Skeletal muscle tissue (tissue), 4 donors: Measurements from ENCODE around the gene RAET1L. TPM values are rescaled to one million over a fixed set of nuclear protein-coding genes. Genes with fewer than 3 reads are reported as not detected.
"Not testable (repeated sequence)": the region's sequence is repeated elsewhere in the genome, so short reads cannot be mapped to it uniquely, and the experiment has no call there.

Experiments
- H3K27ac ChIP-seq: one replicate; pipeline ENCODE4 v1.7.0; 2013; ENCODE audit warnings: mild to moderate bottlenecking, low read depth, low read length, inconsistent platforms
- H3K27me3 ChIP-seq, 3 donors: one replicate each; pipeline ENCODE4 v1.7.0; 2013; ENCODE audit warnings: low read length in 3 of 3; ENCODE audit not compliant: control insufficient read depth in 3 of 3, insufficient read depth in 3 of 3
- H3K36me3 ChIP-seq, 3 donors: one replicate each; pipeline ENCODE4 v1.7.0; 2013; ENCODE audit warnings: low read length in 3 of 3; ENCODE audit not compliant: control insufficient read depth in 3 of 3, insufficient read depth in 3 of 3
- H3K4me1 ChIP-seq, 3 donors: one replicate each; pipeline ENCODE4 v1.7.0; 2013; ENCODE audit warnings: low read length in 3 of 3, mild to moderate bottlenecking in 3 of 3; ENCODE audit not compliant: control insufficient read depth in 3 of 3, insufficient read depth in 3 of 3
- H3K4me3 ChIP-seq, 3 donors: one replicate each; pipeline ENCODE4 v1.7.0; 2013; ENCODE audit warnings: low read length in 3 of 3
- H3K9ac ChIP-seq, 3 donors: one replicate each; pipeline ENCODE4 v1.7.0; 2013; ENCODE audit warnings: low read length in 3 of 3, mild to moderate bottlenecking in 3 of 3, moderate library complexity in 2 of 3, low read depth in 1 of 3
- H3K9me3 ChIP-seq, 3 donors: one replicate each; pipeline ENCODE4 v1.7.0; 2013; ENCODE audit warnings: low read length in 3 of 3; ENCODE audit not compliant: control insufficient read depth in 3 of 3
- total RNA-seq: library from RNA; depleted of rRNA; stranded (reverse); fragments of >200 nt; gene quantifications from one replicate; pipeline ENCODE4 v1.2.3, GENCODE V29; 2014
- donor health status: Osteomylitis.

The RAET1L gene
- total RNA-seq, 1 donor from 2014 or later, result not detected

- no peak overlapping the region for H3K27ac ChIP-seq
- H3K9me3 ChIP-seq, result no peaks in the 10 kb centered on the region
- H3K36me3 ChIP-seq, result no peaks in the 10 kb centered on the region
- peaks cover 3 to 6% (median 6%) of the 10 kb centered on the region in 3 donors for H3K4me1 ChIP-seq
- H3K27me3 ChIP-seq, result peaks cover 2 to 5% (median 3%) of the 10 kb centered on the region in 3 donors
- H3K9ac ChIP-seq, result no peak overlapping the region
- H3K4me3 ChIP-seq, result no peak overlapping the region
These were observed 38.3 kb upstream of the RAET1L start for GRCh38 chr6:150063640-150064039.

- not testable (repeated sequence) for H3K27me3 ChIP-seq, H3K4me1 ChIP-seq, H3K36me3 ChIP-seq, H3K4me3 ChIP-seq, H3K9me3 ChIP-seq, H3K9ac ChIP-seq, H3K27ac ChIP-seq
These were observed 34.6 kb upstream of the RAET1L start for GRCh38 chr6:150059973-150060372.

GRCh38 chr6:150058986-150059385, 33.7 kb upstream of the RAET1L start:
- Histone ChIP-seq H3K27me3 (peaks cover 3 to 6% (median 4%) of the 10 kb centered on the region in 3 donors), H3K4me1 (no peaks in the 10 kb centered on the region), H3K36me3 (no peaks in the 10 kb centered on the region), H3K27ac (no peak overlapping the region), H3K9ac (no peak overlapping the region), H3K4me3 (no peak overlapping the region), H3K9me3 (no peaks in the 10 kb centered on the region)

GRCh38 chr6:150058231-150058792, 33.0 kb upstream of the RAET1L start:
- Histone ChIP-seq H3K27ac (no peak overlapping the region), H3K36me3 (no peaks in the 10 kb centered on the region), H3K9me3 (no peaks in the 10 kb centered on the region), H3K4me1 (no peaks in the 10 kb centered on the region), H3K27me3 (peaks cover 8 to 13% (median 10%) of the 10 kb centered on the region in 3 donors), H3K4me3 (no peak overlapping the region), H3K9ac (no peak overlapping the region)

GRCh38 chr6:150057501-150057951, 32.2 kb upstream of the RAET1L start:
- peaks cover 15 to 19% (median 15%) of the 10 kb centered on the region in 3 donors for H3K27me3 ChIP-seq
- no peaks in the 10 kb centered on the region for H3K36me3 ChIP-seq
- H3K4me3 ChIP-seq, result no peak overlapping the region
- H3K9ac ChIP-seq, result no peak overlapping the region
- no peaks in the 10 kb centered on the region for H3K4me1 ChIP-seq
- no peak overlapping the region for H3K27ac ChIP-seq
- no peaks in the 10 kb centered on the region for H3K9me3 ChIP-seq

- Histone ChIP-seq H3K4me1 (no peaks in the 10 kb centered on the region), H3K9me3 (no peaks in the 10 kb centered on the region), H3K27me3 (peaks cover 15 to 23% (median 21%) of the 10 kb centered on the region in 3 donors), H3K27ac (no peak overlapping the region), H3K36me3 (no peaks in the 10 kb centered on the region), H3K4me3 (no peak overlapping the region), H3K9ac (no peak overlapping the region)
These were observed 31.6 kb upstream of the RAET1L start for GRCh38 chr6:150056916-150057315.

GRCh38 chr6:150056156-150056555, 30.8 kb upstream of the RAET1L start:
- no peak overlapping the region for H3K27ac ChIP-seq
- no peaks in the 10 kb centered on the region for H3K4me1 ChIP-seq
- H3K9ac ChIP-seq, result no peak overlapping the region
- no peaks in the 10 kb centered on the region for H3K9me3 ChIP-seq
- no peaks in the 10 kb centered on the region for H3K36me3 ChIP-seq
- peaks cover 17 to 25% (median 23%) of the 10 kb centered on the region in 3 donors for H3K27me3 ChIP-seq
- H3K4me3 ChIP-seq, result no peak overlapping the region

- Histone ChIP-seq H3K4me1 (no peaks in the 10 kb centered on the region), H3K36me3 (no peaks in the 10 kb centered on the region), H3K27ac (no peak overlapping the region), H3K4me3 (no peak overlapping the region), H3K27me3 (peaks cover 17 to 26% (median 25%) of the 10 kb centered on the region in 3 donors), H3K9me3 (no peaks in the 10 kb centered on the region), H3K9ac (no peak overlapping the region)
These were observed 29.8 kb upstream of the RAET1L start for GRCh38 chr6:150055131-150055530.

GRCh38 chr6:150053450-150053849, 28.1 kb upstream of the RAET1L start:
- Histone ChIP-seq H3K9me3 (no peaks in the 10 kb centered on the region), H3K27me3 (peaks cover 17 to 26% (median 24%) of the 10 kb centered on the region in 3 donors), H3K36me3 (no peaks in the 10 kb centered on the region), H3K4me3 (no peak overlapping the region), H3K27ac (no peak overlapping the region), H3K9ac (no peak overlapping the region), H3K4me1 (no peaks in the 10 kb centered on the region)

GRCh38 chr6:150050846-150051245, 25.5 kb upstream of the RAET1L start:
- H3K36me3 ChIP-seq, result no peaks in the 10 kb centered on the region
- no peaks in the 10 kb centered on the region for H3K4me1 ChIP-seq
- no peak overlapping the region for H3K27ac ChIP-seq
- peaks cover 15 to 26% (median 22%) of the 10 kb centered on the region in 3 donors for H3K27me3 ChIP-seq
- no peak overlapping the region for H3K4me3 ChIP-seq
- no peaks in the 10 kb centered on the region for H3K9me3 ChIP-seq
- H3K9ac ChIP-seq, result no peak overlapping the region
